A673 (cell line): ENCODE results near the gene GMEB2. TPM values are rescaled to one million over a fixed set of nuclear protein-coding genes. Genes with fewer than 3 reads are reported as not detected.

ENCODE experiments used
- BruUV-seq: library from RNA; stranded (reverse); fragments of 400-500 nt; replicated peaks from 2 replicates; lab custom pipeline; 2021; lab: Mats Ljungman, UMichigan
- CTCF ChIA-PET: fragments of 300-600 bp; sonication (Branson Sonifier 250); formaldehyde crosslinking; loops from one replicate; lab custom pipeline; 2022; ENCODE audit warnings: antibody characterized with exemption; lab: Charles Lee
- POLR2A ChIA-PET: fragments of 300-600 bp; sonication (Branson Sonifier 250); formaldehyde crosslinking; loops from one replicate; lab custom pipeline; 2022; ENCODE audit warnings: antibody characterized with exemption; ENCODE audit not compliant: low non-redundant PET; lab: Charles Lee
- DNase-seq: peaks from one replicate; pipeline ENCODE4 v3.0.0-alpha.2; 2015; ENCODE audit warnings: low spot score
- H3K27ac ChIP-seq: fragments of 200-600 bp; sonication (generic); 2 replicates; pipeline ENCODE4 v1.5.1; 2016; ENCODE audit warnings: mixed run types, low read depth, mild to moderate bottlenecking, mixed read lengths, antibody characterized with exemption, low read length; ENCODE audit not compliant: poor library complexity, severe bottlenecking
- H3K27me3 ChIP-seq: fragments of 200-600 bp; sonication (generic); replicated peaks from 2 replicates; pipeline ENCODE4 v1.6.1; 2017; ENCODE audit warnings: mixed run types, low read depth, mild to moderate bottlenecking, mixed read lengths, antibody characterized with exemption, low read length; ENCODE audit not compliant: insufficient read depth, poor library complexity
- H3K36me3 ChIP-seq: fragments of 200-600 bp; sonication (generic); 2 replicates; pipeline ENCODE4 v1.6.1; 2016; ENCODE audit warnings: mixed run types, mild to moderate bottlenecking, mixed read lengths, antibody characterized with exemption, low read length; ENCODE audit not compliant: insufficient read depth, poor library complexity, severe bottlenecking
- H3K4me1 ChIP-seq: fragments of 200-600 bp; sonication (generic); 2 replicates; pipeline ENCODE4 v1.6.1; 2017; ENCODE audit warnings: mixed run types, mild to moderate bottlenecking, mixed read lengths, antibody characterized with exemption, low read length; ENCODE audit not compliant: insufficient read depth, poor library complexity, severe bottlenecking
- H3K4me3 ChIP-seq: fragments of 200-600 bp; sonication (generic); 2 replicates; pipeline ENCODE4 v1.5.1; 2016; ENCODE audit warnings: low read depth, mixed run types, mild to moderate bottlenecking, mixed read lengths, low read length; ENCODE audit not compliant: poor library complexity, severe bottlenecking
- H3K9me3 ChIP-seq: fragments of 200-600 bp; sonication (generic); 2 replicates; pipeline ENCODE4 v1.6.1; 2016; ENCODE audit warnings: mixed run types, low read depth, mild to moderate bottlenecking, mixed read lengths, antibody characterized with exemption, low read length; ENCODE audit not compliant: poor library complexity, severe bottlenecking
- EZH2 ChIP-seq: fragments of 200-600 bp; sonication (generic); IDR thresholded peaks from 2 replicates; pipeline ENCODE4 v1.6.1; 2017; ENCODE audit warnings: borderline replicate concordance, low read depth, mild to moderate bottlenecking, mixed read lengths, antibody characterized with exemption, low read length; ENCODE audit not compliant: poor library complexity, severe bottlenecking
- intact Hi-C: fragments of 100-400 bp; cut with micrococcal nuclease; formaldehyde crosslinking; loops from one replicate; pipeline ENCODE4 v1.10.0; 2022; ENCODE audit not compliant: unreplicated experiment
- total RNA-seq: library from RNA; stranded (reverse); gene quantifications from 2 replicates; pipeline ENCODE4 v1.2.3, GENCODE V29; 2021
- TF ChIP-seq, protein P1 (sequence below): fragments of 300-800, 200-600 bp; sonication (generic); conservative IDR thresholded peaks from 2 replicates; pipeline ENCODE4 v1.5.1; 2017; ENCODE audit warnings: low read depth, mild to moderate bottlenecking, antibody characterized with exemption, low read length, moderate library complexity, mixed read lengths

The GMEB2 gene
- total RNA-seq, 1 experiment from 2014 or later = 12.8 TPM

DNA sequence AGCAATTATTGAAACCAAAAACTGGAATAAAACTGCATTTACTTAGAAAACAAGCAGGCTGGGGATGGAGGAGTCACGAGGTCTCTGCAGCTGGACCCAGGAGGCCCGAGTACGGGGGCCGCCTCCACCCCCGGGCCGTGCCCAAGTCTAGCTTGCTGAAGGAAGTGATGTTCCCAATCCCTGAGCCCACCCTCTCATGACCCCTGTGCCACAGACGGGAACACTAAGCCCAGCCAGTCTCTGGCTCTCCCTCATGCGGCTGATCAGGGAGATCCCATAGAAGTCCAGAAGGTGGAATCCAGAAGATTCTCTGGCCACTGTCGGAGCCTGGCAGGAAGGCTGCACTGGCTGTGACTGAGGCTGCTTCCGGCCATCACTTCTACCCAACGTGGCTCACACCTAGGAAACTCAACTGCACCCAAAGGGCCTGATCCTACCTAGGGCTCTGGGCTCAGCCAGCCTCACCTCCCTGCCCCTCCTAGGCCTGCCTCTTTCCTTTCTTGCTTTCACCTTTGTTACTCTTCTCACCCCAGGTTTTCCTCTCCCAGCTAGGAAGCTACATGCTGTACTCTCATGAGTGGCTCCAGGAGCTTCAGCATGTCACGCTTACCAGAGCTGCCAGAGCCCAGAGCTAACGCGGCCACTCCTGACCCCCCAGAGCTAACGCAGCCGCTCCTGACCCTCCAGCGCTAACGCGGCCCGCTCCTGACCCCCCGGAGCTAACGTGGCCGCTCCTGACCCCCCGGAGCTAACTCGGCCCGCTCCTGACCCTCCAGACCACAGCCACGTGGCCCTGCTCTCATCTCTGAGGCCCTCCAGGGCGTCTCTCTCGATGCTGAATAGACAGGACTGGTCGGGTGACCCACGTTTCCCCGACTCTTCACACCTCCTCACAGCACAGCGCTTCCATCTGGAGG, 28.2 kb downstream of the GMEB2 start:
- TF ChIP-seq, protein P1, sequence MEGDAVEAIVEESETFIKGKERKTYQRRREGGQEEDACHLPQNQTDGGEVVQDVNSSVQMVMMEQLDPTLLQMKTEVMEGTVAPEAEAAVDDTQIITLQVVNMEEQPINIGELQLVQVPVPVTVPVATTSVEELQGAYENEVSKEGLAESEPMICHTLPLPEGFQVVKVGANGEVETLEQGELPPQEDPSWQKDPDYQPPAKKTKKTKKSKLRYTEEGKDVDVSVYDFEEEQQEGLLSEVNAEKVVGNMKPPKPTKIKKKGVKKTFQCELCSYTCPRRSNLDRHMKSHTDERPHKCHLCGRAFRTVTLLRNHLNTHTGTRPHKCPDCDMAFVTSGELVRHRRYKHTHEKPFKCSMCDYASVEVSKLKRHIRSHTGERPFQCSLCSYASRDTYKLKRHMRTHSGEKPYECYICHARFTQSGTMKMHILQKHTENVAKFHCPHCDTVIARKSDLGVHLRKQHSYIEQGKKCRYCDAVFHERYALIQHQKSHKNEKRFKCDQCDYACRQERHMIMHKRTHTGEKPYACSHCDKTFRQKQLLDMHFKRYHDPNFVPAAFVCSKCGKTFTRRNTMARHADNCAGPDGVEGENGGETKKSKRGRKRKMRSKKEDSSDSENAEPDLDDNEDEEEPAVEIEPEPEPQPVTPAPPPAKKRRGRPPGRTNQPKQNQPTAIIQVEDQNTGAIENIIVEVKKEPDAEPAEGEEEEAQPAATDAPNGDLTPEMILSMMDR = no peak
- no peak for TF ChIP-seq EZH2
- H3K9me3 ChIP-seq = no peaks in the 10 kb centered on the region
- no peaks in the 10 kb centered on the region for H3K4me1 ChIP-seq
- CTCF ChIA-PET = interaction anchor here (0.6 kb wide), 1 partner anchor 196 kb away, joined by 6 read pairs; no protein-coding TSS in a partner anchor
- intact Hi-C loops = no loop called here
- POLR2A ChIA-PET = interaction anchor here (0.6 kb wide), 1 partner anchor 300 kb away, joined by 3 read pairs; no protein-coding TSS in a partner anchor
- no TSS peak for BruUV-seq
- H3K27me3 ChIP-seq = no peaks in the 10 kb centered on the region
- H3K36me3 ChIP-seq = peaks cover 14% of the 10 kb centered on the region
- no peak overlapping the region for H3K4me3 ChIP-seq
- H3K27ac ChIP-seq = no peak overlapping the region
- DNase-seq = no peak

GRCh38 chr20:63597651-63598478, 29.0 kb downstream of the GMEB2 start:
- no peaks in the 10 kb centered on the region for H3K4me1 ChIP-seq
- H3K36me3 ChIP-seq = peaks cover 10% of the 10 kb centered on the region
- CTCF ChIA-PET = interaction anchor here (0.6 kb wide), 3 partner anchors 9 to 523 kb away, joined by 3 to 6 read pairs (median 4); no protein-coding TSS in a partner anchor
- no TSS peak for BruUV-seq
- no peak for TF ChIP-seq EZH2
- TF ChIP-seq, protein P1 = no peak
- no peak for DNase-seq
- H3K4me3 ChIP-seq = no peak overlapping the region
- no peak overlapping the region for H3K27ac ChIP-seq
- no peaks in the 10 kb centered on the region for H3K27me3 ChIP-seq
- H3K9me3 ChIP-seq = no peaks in the 10 kb centered on the region
- intact Hi-C loops = no loop called here
- POLR2A ChIA-PET = no interaction called here

GRCh38 chr20:63596423-63596822, 30.5 kb downstream of the GMEB2 start:
- H3K4me3 ChIP-seq = no peak overlapping the region
- no peaks in the 10 kb centered on the region for H3K27me3 ChIP-seq
- H3K4me1 ChIP-seq = no peaks in the 10 kb centered on the region
- intact Hi-C loops = no loop called here
- H3K9me3 ChIP-seq = no peaks in the 10 kb centered on the region
- H3K36me3 ChIP-seq = peaks cover 2% of the 10 kb centered on the region
- DNase-seq = no peak
- no peak for TF ChIP-seq EZH2
- CTCF ChIA-PET = no interaction called here
- H3K27ac ChIP-seq = no peak overlapping the region
- no TSS peak for BruUV-seq
- POLR2A ChIA-PET = no interaction called here
